ENCODE measurements around the gene LRRC23. TPM values are rescaled to one million over a fixed set of nuclear protein-coding genes. Genes with fewer than 3 reads are reported as not detected.

The LRRC23 gene
- total and polyA plus RNA-seq, 2 donors (not counting 1 experiment from before 2014, with no cell fraction given), result 5.6 to 9.6 TPM

DNA sequence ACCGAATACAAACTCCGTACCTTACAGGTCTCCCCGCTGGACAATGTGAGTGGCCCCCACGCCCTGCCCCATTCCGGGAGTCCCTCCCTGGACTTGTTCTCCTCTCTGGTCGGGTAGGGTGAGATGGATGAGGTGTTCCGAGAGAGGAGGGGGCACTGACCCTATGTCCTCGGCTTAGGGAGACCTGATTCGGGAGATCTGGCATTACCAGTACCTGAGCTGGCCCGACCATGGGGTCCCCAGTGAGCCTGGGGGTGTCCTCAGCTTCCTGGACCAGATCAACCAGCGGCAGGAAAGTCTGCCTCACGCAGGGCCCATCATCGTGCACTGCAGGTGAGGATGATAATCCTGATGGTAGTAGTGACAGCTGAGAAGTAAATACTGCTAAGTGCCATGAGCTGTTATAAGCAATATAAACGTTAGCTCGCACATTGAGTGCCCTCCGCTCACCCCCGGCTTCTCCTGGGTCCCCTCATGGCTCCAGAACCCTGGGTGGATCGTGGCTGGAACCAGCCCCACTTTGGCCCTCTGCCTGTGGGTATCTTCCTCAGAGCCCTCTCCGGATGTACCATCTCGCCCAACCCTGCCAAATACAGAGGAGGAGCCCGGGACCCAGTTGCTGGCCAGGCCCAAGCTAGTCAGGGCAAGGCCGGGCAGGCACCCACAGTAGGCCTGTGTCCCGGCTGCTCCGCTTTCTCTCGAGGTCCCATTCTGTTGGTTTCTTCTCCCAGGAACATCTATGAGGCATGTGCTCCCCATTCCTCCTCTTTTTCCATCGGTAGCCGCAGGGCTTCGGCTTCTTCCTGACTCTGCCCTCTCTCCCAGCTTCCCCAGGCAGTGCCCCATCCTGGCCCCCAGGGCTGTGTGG lies 53.4 kb downstream of the LRRC23 start:
- H4K20me1 ChIP-seq (ENCODE audit: control insufficient read depth, extremely low read depth, insufficient read depth, low read length), result no peaks in the 10 kb centered on the region
- no peak overlapping the region for H3K4me3 ChIP-seq (replicated peaks in 1 of 4; ENCODE audit: control extremely low read depth in 1 of 4, insufficient read depth in 1 of 4, low read depth in 3 of 4, low read length in 4 of 4)
- no peaks in the 10 kb centered on the region for H3K79me2 ChIP-seq (ENCODE audit: control insufficient read depth, insufficient read depth, low read length)
- H3K4me1 ChIP-seq (ENCODE audit: control insufficient read depth, extremely low read depth, insufficient read depth, low read length), result peaks cover 2% of the 10 kb centered on the region
- H2AFZ ChIP-seq (ENCODE audit: low read length), result no peak overlapping the region
- no peak for DNase-seq (ENCODE audit: low read depth in 2 of 2)
- TF ChIP-seq CTCF (conservative IDR thresholded peaks at IDR 0.05 in 1 of 2, IDR thresholded peaks at IDR 0.05 in 1 of 2; ENCODE audit: low read depth in 1 of 2, low read length in 2 of 2) (no peak), EZH2 (IDR thresholded peaks at IDR 0.05; ENCODE audit: low read length, missing control alignments) (no peak)
- no peaks in the 10 kb centered on the region for H3K36me3 ChIP-seq (ENCODE audit: control insufficient read depth, insufficient read depth, low read length)
- H3K27ac ChIP-seq (ENCODE audit: insufficient read depth, low read length), result no peak overlapping the region
- no peak overlapping the region for H3K4me2 ChIP-seq (ENCODE audit: extremely low read depth, insufficient read depth, low read length)
- H3K9ac ChIP-seq (ENCODE audit: insufficient read depth, low read length), result no peak overlapping the region
- no peaks in the 10 kb centered on the region for H3K9me3 ChIP-seq (ENCODE audit: control insufficient read depth, insufficient read depth, low read depth, low read length)
- H3K27me3 ChIP-seq (ENCODE audit: control insufficient read depth, insufficient read depth, low read length), result no peaks in the 10 kb centered on the region

DNA sequence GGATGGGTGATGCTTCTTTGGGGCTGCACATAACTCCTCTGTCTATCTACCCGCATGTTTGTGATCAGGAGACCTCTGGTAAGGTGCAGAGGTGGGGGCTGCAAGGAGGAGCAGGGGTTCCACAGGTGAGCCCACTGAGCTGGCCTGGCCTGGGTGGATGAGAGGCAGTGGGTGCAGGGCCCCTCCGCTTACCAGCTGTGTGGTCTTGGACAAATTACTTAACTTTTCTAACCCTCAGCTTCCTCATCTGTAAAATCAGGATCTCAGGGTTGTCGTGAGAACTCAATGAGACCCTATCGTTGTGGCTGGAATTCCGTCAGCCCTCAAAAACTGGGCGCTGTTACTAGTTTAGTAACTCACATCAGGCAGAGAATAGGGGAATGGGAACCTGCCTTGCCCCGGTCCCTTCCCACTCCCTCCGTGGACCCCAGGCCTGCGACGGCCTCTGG lies 54.0 kb downstream of the LRRC23 start:
- H3K27me3 ChIP-seq (ENCODE audit: control insufficient read depth, insufficient read depth, low read length), result no peaks in the 10 kb centered on the region
- no peak for DNase-seq (ENCODE audit: low read depth in 2 of 2)
- no peaks in the 10 kb centered on the region for H3K36me3 ChIP-seq (ENCODE audit: control insufficient read depth, insufficient read depth, low read length)
- peaks cover 2% of the 10 kb centered on the region for H3K4me1 ChIP-seq (ENCODE audit: control insufficient read depth, extremely low read depth, insufficient read depth, low read length)
- no peak overlapping the region for H3K4me3 ChIP-seq (replicated peaks in 1 of 4; ENCODE audit: control extremely low read depth in 1 of 4, insufficient read depth in 1 of 4, low read depth in 3 of 4, low read length in 4 of 4)
- H3K79me2 ChIP-seq (ENCODE audit: control insufficient read depth, insufficient read depth, low read length), result no peaks in the 10 kb centered on the region
- no peaks in the 10 kb centered on the region for H3K9me3 ChIP-seq (ENCODE audit: control insufficient read depth, insufficient read depth, low read depth, low read length)
- H2AFZ ChIP-seq (ENCODE audit: low read length), result no peak overlapping the region
- H4K20me1 ChIP-seq (ENCODE audit: control insufficient read depth, extremely low read depth, insufficient read depth, low read length), result no peaks in the 10 kb centered on the region
- H3K4me2 ChIP-seq (ENCODE audit: extremely low read depth, insufficient read depth, low read length), result no peak overlapping the region
- no peak for TF ChIP-seq EZH2 (IDR thresholded peaks at IDR 0.05; ENCODE audit: low read length, missing control alignments)
- TF ChIP-seq CTCF (conservative IDR thresholded peaks at IDR 0.05 in 1 of 2, IDR thresholded peaks at IDR 0.05 in 1 of 2; ENCODE audit: low read depth in 1 of 2, low read length in 2 of 2), result no peak
- H3K9ac ChIP-seq (ENCODE audit: insufficient read depth, low read length), result no peak overlapping the region
- H3K27ac ChIP-seq (ENCODE audit: insufficient read depth, low read length), result no peak overlapping the region

- H3K4me3 ChIP-seq (replicated peaks in 1 of 4; ENCODE audit: control extremely low read depth in 1 of 4, insufficient read depth in 1 of 4, low read depth in 3 of 4, low read length in 4 of 4), result no peak overlapping the region
- no peaks in the 10 kb centered on the region for H3K9me3 ChIP-seq (ENCODE audit: control insufficient read depth, insufficient read depth, low read depth, low read length)
- no peak overlapping the region for H3K4me2 ChIP-seq (ENCODE audit: extremely low read depth, insufficient read depth, low read length)
- no peaks in the 10 kb centered on the region for H3K36me3 ChIP-seq (ENCODE audit: control insufficient read depth, insufficient read depth, low read length)
- no peak overlapping the region for H3K9ac ChIP-seq (ENCODE audit: insufficient read depth, low read length)
- H3K4me1 ChIP-seq (ENCODE audit: control insufficient read depth, extremely low read depth, insufficient read depth, low read length), result peaks cover 2% of the 10 kb centered on the region
- H3K27me3 ChIP-seq (ENCODE audit: control insufficient read depth, insufficient read depth, low read length), result no peaks in the 10 kb centered on the region
- TF ChIP-seq CTCF (conservative IDR thresholded peaks at IDR 0.05 in 1 of 2, IDR thresholded peaks at IDR 0.05 in 1 of 2; ENCODE audit: low read depth in 1 of 2, low read length in 2 of 2) (no peak), EZH2 (IDR thresholded peaks at IDR 0.05; ENCODE audit: low read length, missing control alignments) (no peak)
- no peak for DNase-seq (ENCODE audit: low read depth in 2 of 2)
- H3K27ac ChIP-seq (ENCODE audit: insufficient read depth, low read length), result no peak overlapping the region
- H3K79me2 ChIP-seq (ENCODE audit: control insufficient read depth, insufficient read depth, low read length), result no peaks in the 10 kb centered on the region
- H2AFZ ChIP-seq (ENCODE audit: low read length), result no peak overlapping the region
- H4K20me1 ChIP-seq (ENCODE audit: control insufficient read depth, extremely low read depth, insufficient read depth, low read length), result no peaks in the 10 kb centered on the region
These were observed 54.6 kb downstream of the LRRC23 start for GRCh38 chr12:6959058-6959804.

All from fibroblast of lung (primary cell).